Natural killer cell (primary cell): ENCODE data around the gene CFAP68. TPM values are rescaled to one million over a fixed set of nuclear protein-coding genes. Genes with fewer than 3 reads are reported as not detected.

ENCODE experiments used
- ATAC-seq, 3 donors: fragments of 150-1000 bp in 2 of 3; fragments of 200-7000 bp in 1 of 3; cut with Tn5 transposase; 1 replicate in 1 of 3; 2 replicates in 2 of 3; pipeline ENCODE4 v1.10.0; 2021; ENCODE audit warnings: mild to moderate bottlenecking in 2 of 3, moderate library complexity in 2 of 3
- DNase-seq, 2 donors: peaks; one replicate each; pipeline versions ENCODE4 v3.0.0 to v3.0.0-alpha.2; 2013 to 2021; ENCODE audit warnings: mixed read lengths in 1 of 2
- H3K27ac ChIP-seq: one replicate; pipeline ENCODE4 v1.5.1; 2013; ENCODE audit warnings: mild to moderate bottlenecking, low read length
- H3K27me3 ChIP-seq: one replicate; pipeline ENCODE4 v1.6.1; 2013; ENCODE audit warnings: low read length; ENCODE audit not compliant: control insufficient read depth, insufficient read depth
- H3K36me3 ChIP-seq: one replicate; pipeline ENCODE4 v1.6.1; 2013; ENCODE audit warnings: low read length; ENCODE audit not compliant: control insufficient read depth, insufficient read depth
- H3K4me1 ChIP-seq: one replicate; pipeline ENCODE4 v1.6.1; 2013; ENCODE audit warnings: low read length; ENCODE audit not compliant: control insufficient read depth, insufficient read depth
- H3K4me3 ChIP-seq: one replicate; pipeline ENCODE4 v1.5.1; 2013; ENCODE audit warnings: low read length
- H3K9me3 ChIP-seq: one replicate; pipeline ENCODE4 v1.6.1; 2013; ENCODE audit warnings: low read length; ENCODE audit not compliant: control insufficient read depth, insufficient read depth
- H3K27ac Mint-ChIP-seq, 2 donors: one replicate each; pipeline ENCODE4 v1.8.0; 2022; ENCODE audit warnings: mild to moderate bottlenecking in 2 of 2, mixed read lengths in 2 of 2, moderate library complexity in 1 of 2
- H3K27me3 Mint-ChIP-seq, 2 donors: one replicate each; pipeline ENCODE4 v1.8.0; 2022; ENCODE audit warnings: low read depth in 2 of 2, mixed read lengths in 2 of 2
- H3K36me3 Mint-ChIP-seq: one replicate; pipeline ENCODE4 v1.8.0; 2022; ENCODE audit warnings: mixed read lengths
- H3K4me1 Mint-ChIP-seq, 2 donors: one replicate each; pipeline ENCODE4 v1.8.0; 2022; ENCODE audit warnings: mixed read lengths in 2 of 2
- H3K4me3 Mint-ChIP-seq: one replicate; pipeline ENCODE4 v1.8.0; 2022; ENCODE audit warnings: mild to moderate bottlenecking, moderate library complexity, mixed read lengths
- H3K9me3 Mint-ChIP-seq, 2 donors: one replicate each; pipeline ENCODE4 v1.8.0; 2022; ENCODE audit warnings: mixed read lengths in 2 of 2
- CTCF ChIP-seq: fragments of 200-600 bp; IDR thresholded peaks from one replicate; pipeline ENCODE4 v1.8.0; 2022; ENCODE audit warnings: antibody characterized with exemption
- WGBS: methylation state at CpG from one replicate; pipeline ENCODE4 v1.1.7; 2013; ENCODE audit warnings: missing lambda C conversion rate; ENCODE audit not compliant: insufficient coverage; 5-methylcytosine and 5-hydroxymethylcytosine counted together
- intact Hi-C: fragments of 100-400 bp; cut with micrococcal nuclease; formaldehyde crosslinking; loops from one replicate; pipeline ENCODE4 v1.14.2; 2022
- total RNA-seq, 4 donors: library from RNA; stranded (reverse); fragments of 120-200 nt in 1 of 4; gene quantifications; one replicate each; pipeline versions ENCODE4 v1.2.3 to v1.2.4, GENCODE V29; 2013 to 2022

The CFAP68 gene
- total RNA-seq, 3 donors from 2014 or later (not counting 1 experiment from before 2014, with no cell fraction given) = 5.9 to 9.2 (median 7.6) TPM

GRCh38 chr11:111886844-111887243, 7.5 kb downstream of the CFAP68 start:
- Histone ChIP-seq H3K4me3 (no peak overlapping the region), H3K9me3 (no peaks in the 10 kb centered on the region), H3K4me1 (no peaks in the 10 kb centered on the region), H3K27ac (no peak overlapping the region), H3K36me3 (no peaks in the 10 kb centered on the region), H3K27me3 (no peaks in the 10 kb centered on the region)
- Mint-ChIP-seq H3K4me3 (no peak overlapping the region), H3K27me3 (peaks cover 0 to 9% of the 10 kb centered on the region in 2 donors), H3K36me3 (no peaks in the 10 kb centered on the region), H3K9me3 (no peaks in the 10 kb centered on the region), H3K27ac (no peak overlapping the region), H3K4me1 (no peaks in the 10 kb centered on the region)
- DNase-seq = no peak
- TF ChIP-seq CTCF = no peak
- ATAC-seq = no peak
- 89% methylated on average over 2 of the region's 2 CpGs for WGBS
- intact Hi-C loops = no loop called here

- TF ChIP-seq CTCF = no peak
- WGBS = 80% methylated on average over 1 of the region's 2 CpGs
- Mint-ChIP-seq H3K4me3 (no peak overlapping the region), H3K36me3 (no peaks in the 10 kb centered on the region), H3K4me1 (no peaks in the 10 kb centered on the region), H3K9me3 (no peaks in the 10 kb centered on the region), H3K27me3 (peaks cover 31 to 43% of the 10 kb centered on the region in 2 donors), H3K27ac (no peak overlapping the region)
- Histone ChIP-seq H3K27ac (no peak overlapping the region), H3K4me1 (no peaks in the 10 kb centered on the region), H3K4me3 (no peak overlapping the region), H3K9me3 (no peaks in the 10 kb centered on the region), H3K27me3 (no peaks in the 10 kb centered on the region), H3K36me3 (no peaks in the 10 kb centered on the region)
- ATAC-seq = no peak
- no peak for DNase-seq
- intact Hi-C loops = no loop called here
These were observed 26.1 kb downstream of the CFAP68 start for GRCh38 chr11:111905411-111905810.

- WGBS = no CpG with 5 or more reads among the region's 1 CpG
These were observed 27.3 kb downstream of the CFAP68 start for GRCh38 chr11:111906680-111907079.

More at GRCh38 chr11:111906680-111907079, 27.3 kb downstream of the CFAP68 start:
- no peak overlapping the region for H3K27ac ChIP-seq
- DNase-seq (no peak), ATAC-seq (no peak)
- H3K27me3 ChIP-seq = peaks cover 3% of the 10 kb centered on the region
- H3K27me3 Mint-ChIP-seq = peaks cover 39 to 56% of the 10 kb centered on the region in 2 donors
- no peaks in the 10 kb centered on the region for H3K4me1 ChIP-seq
- H3K9me3 Mint-ChIP-seq = no peaks in the 10 kb centered on the region
- H3K9me3 ChIP-seq = no peaks in the 10 kb centered on the region
- H3K4me3 ChIP-seq = no peak overlapping the region
- no peak for TF ChIP-seq CTCF
- H3K36me3 ChIP-seq = no peaks in the 10 kb centered on the region
- intact Hi-C loops = no loop called here
- no peak overlapping the region for H3K27ac Mint-ChIP-seq
- no peaks in the 10 kb centered on the region for H3K4me1 Mint-ChIP-seq
- H3K4me3 Mint-ChIP-seq = no peak overlapping the region
- no peaks in the 10 kb centered on the region for H3K36me3 Mint-ChIP-seq
